HEK293T (cell line): Measurements from ENCODE around the gene MMP24.

Experiments used
- FOXM1 ChIP-seq: fragments of 450-650 bp; IDR thresholded peaks from 2 replicates; pipeline ENCODE4 v1.6.1; 2017; ENCODE audit warnings: mild to moderate bottlenecking, borderline replicate concordance
- NFRKB ChIP-seq: fragments of 450-650 bp; IDR thresholded peaks from 2 replicates; pipeline ENCODE4 v1.6.1; 2016; ENCODE audit warnings: mild to moderate bottlenecking, moderate library complexity
- SP1 ChIP-seq: fragments of 450-650 bp; IDR thresholded peaks from 2 replicates; pipeline ENCODE4 v1.6.1; 2017

DNA sequence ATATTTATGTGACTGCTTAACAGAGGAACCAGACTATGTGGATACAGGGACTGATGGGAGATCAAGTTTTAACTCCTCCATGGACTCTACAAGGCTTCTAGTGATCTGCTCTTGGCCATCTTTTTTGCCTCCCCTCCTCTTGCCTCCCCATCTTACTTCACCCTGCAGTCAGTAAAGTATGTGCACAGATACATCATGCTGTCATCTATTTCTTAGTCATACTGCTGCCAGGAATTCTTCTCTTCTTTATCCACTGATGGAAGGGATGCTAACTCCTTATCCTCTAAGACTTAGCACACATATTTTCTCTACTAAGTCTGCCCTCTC is 93.3 kb downstream of the MMP24 start:
- TF ChIP-seq NFRKB, result no peak
- no peak for TF ChIP-seq SP1
- no peak for TF ChIP-seq FOXM1
